ENCODE results near the gene TEDC2. TPM values are rescaled to one million over a fixed set of nuclear protein-coding genes. Genes with fewer than 3 reads are reported as not detected.
A peak's percentile ranks its signal among the peaks of the same experiment; 100 is the strongest.

The TEDC2 gene
- total and polyA plus RNA-seq, 9 of the 15 experiments (the other 6 are each of a cell fraction or from before 2014, with no cell fraction given) = 0.75 to 57.0 (median 17.6) TPM

DNA sequence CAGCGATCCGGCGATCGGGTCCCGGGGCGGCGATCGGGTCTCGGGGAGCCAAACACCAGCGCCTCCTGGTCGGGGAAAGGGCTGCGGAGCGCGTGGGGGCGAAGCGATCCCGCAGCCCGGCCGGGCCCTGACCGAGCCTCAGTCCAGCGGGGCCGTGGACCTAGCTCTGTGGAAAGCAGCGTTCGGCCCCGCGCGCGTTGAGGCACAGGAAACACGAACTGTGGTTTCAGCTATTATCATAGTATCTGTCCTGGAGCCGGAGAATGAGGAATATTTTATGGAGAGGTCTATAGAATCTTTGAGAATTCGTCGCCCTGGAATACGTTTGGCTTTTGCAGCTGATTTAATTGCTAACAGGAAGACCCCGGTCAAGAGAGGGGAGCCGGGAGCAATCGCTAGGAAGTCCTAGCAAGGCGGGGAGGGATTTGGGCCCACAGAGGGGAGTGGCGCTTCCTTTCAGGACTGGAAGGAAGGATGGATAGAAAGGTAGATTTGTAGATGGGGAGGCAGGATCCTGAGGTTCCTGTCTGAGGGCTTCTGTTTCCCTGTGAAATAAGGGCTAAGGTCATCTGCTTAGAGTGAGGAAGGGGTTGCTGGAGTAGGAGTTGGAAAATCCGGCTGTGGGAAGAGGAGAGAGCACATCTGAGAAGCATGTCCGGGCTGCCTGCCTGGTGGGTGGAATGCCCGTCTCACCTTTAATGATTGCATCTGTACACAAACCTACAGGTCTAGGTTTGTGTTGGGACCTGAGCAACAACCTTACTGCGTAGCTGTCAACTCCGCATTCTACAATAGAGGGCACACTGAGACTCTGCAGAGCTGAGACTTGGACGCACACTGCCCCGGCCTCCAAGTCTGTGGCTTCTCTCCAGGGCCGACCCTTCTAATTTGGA lies 29.9 kb upstream of the TEDC2 start (continued):
- TF ChIP-seq, protein P1, sequence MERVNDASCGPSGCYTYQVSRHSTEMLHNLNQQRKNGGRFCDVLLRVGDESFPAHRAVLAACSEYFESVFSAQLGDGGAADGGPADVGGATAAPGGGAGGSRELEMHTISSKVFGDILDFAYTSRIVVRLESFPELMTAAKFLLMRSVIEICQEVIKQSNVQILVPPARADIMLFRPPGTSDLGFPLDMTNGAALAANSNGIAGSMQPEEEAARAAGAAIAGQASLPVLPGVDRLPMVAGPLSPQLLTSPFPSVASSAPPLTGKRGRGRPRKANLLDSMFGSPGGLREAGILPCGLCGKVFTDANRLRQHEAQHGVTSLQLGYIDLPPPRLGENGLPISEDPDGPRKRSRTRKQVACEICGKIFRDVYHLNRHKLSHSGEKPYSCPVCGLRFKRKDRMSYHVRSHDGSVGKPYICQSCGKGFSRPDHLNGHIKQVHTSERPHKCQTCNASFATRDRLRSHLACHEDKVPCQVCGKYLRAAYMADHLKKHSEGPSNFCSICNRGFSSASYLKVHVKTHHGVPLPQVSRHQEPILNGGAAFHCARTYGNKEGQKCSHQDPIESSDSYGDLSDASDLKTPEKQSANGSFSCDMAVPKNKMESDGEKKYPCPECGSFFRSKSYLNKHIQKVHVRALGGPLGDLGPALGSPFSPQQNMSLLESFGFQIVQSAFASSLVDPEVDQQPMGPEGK (CRISPR knock-in tag; IDR thresholded peaks at IDR 0.05; ENCODE audit: borderline replicate concordance) = no peak
- TF ChIP-seq POLR3G (IDR thresholded peaks at IDR 0.05; ENCODE audit: extremely low read depth, insufficient read length, insufficient replicate concordance) (no peak), ZNF274 (IDR thresholded peaks at IDR 0.05; ENCODE audit: borderline replicate concordance, low read depth, low read length) (no peak), RBM15 (IDR thresholded peaks at IDR 0.05; ENCODE audit: insufficient read depth, low read length) (no peak), ZFP36 (IDR thresholded peaks at IDR 0.05; ENCODE audit: low read depth, low read length, partially characterized antibody) (no peak), GATAD2A (IDR thresholded peaks at IDR 0.05) (no peak), CCNT2 (IDR thresholded peaks at IDR 0.05; ENCODE audit: borderline replicate concordance, extremely low read depth, insufficient read length, low read depth, low read length) (no peak), ZNF584 (CRISPR knock-in tag; IDR thresholded peaks at IDR 0.05; ENCODE audit: low read depth) (no peak), ZNF12 (CRISPR knock-in tag; IDR thresholded peaks at IDR 0.05) (no peak), PHF21A (IDR thresholded peaks at IDR 0.05; ENCODE audit: borderline replicate concordance, low read depth) (no peak), MECOM (CRISPR knock-in tag; IDR thresholded peaks at IDR 0.05) (no peak), BRCA1 (IDR thresholded peaks at IDR 0.05) (no peak), BRCA1 (CRISPR knock-in tag; IDR thresholded peaks at IDR 0.05) (no peak), RAD21 (CRISPR knock-in tag; conservative IDR thresholded peaks at IDR 0.05 in 1 of 2, IDR thresholded peaks at IDR 0.05 in 1 of 2) (peak in 1 of 2 experiments; percentile 38; a peak in 2 of 4 replicates), FOXK1 (CRISPR knock-in tag; IDR thresholded peaks at IDR 0.05; ENCODE audit: borderline replicate concordance) (peak; percentile 56; the same call in 1 of the 2 replicates)
- TF ChIP-seq, protein P2, sequence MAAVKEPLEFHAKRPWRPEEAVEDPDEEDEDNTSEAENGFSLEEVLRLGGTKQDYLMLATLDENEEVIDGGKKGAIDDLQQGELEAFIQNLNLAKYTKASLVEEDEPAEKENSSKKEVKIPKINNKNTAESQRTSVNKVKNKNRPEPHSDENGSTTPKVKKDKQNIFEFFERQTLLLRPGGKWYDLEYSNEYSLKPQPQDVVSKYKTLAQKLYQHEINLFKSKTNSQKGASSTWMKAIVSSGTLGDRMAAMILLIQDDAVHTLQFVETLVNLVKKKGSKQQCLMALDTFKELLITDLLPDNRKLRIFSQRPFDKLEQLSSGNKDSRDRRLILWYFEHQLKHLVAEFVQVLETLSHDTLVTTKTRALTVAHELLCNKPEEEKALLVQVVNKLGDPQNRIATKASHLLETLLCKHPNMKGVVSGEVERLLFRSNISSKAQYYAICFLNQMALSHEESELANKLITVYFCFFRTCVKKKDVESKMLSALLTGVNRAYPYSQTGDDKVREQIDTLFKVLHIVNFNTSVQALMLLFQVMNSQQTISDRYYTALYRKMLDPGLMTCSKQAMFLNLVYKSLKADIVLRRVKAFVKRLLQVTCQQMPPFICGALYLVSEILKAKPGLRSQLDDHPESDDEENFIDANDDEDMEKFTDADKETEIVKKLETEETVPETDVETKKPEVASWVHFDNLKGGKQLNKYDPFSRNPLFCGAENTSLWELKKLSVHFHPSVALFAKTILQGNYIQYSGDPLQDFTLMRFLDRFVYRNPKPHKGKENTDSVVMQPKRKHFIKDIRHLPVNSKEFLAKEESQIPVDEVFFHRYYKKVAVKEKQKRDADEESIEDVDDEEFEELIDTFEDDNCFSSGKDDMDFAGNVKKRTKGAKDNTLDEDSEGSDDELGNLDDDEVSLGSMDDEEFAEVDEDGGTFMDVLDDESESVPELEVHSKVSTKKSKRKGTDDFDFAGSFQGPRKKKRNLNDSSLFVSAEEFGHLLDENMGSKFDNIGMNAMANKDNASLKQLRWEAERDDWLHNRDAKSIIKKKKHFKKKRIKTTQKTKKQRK (IDR thresholded peaks at IDR 0.05; ENCODE audit: borderline replicate concordance, low read depth, low read length) = no peak
- TF ChIP-seq, protein P3, sequence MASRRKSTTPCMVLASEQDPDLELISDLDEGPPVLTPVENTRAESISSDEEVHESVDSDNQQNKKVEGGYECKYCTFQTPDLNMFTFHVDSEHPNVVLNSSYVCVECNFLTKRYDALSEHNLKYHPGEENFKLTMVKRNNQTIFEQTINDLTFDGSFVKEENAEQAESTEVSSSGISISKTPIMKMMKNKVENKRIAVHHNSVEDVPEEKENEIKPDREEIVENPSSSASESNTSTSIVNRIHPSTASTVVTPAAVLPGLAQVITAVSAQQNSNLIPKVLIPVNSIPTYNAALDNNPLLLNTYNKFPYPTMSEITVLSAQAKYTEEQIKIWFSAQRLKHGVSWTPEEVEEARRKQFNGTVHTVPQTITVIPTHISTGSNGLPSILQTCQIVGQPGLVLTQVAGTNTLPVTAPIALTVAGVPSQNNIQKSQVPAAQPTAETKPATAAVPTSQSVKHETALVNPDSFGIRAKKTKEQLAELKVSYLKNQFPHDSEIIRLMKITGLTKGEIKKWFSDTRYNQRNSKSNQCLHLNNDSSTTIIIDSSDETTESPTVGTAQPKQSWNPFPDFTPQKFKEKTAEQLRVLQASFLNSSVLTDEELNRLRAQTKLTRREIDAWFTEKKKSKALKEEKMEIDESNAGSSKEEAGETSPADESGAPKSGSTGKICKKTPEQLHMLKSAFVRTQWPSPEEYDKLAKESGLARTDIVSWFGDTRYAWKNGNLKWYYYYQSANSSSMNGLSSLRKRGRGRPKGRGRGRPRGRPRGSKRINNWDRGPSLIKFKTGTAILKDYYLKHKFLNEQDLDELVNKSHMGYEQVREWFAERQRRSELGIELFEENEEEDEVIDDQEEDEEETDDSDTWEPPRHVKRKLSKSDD (conservative IDR thresholded peaks at IDR 0.05; ENCODE audit: low read length) = no peak

Measured in K562 (cell line).